Colonic mucosa (tissue), 4 donors: ENCODE measurements around the gene UBE2G2. TPM values are rescaled to one million over a fixed set of nuclear protein-coding genes. Genes with fewer than 3 reads are reported as not detected.

ENCODE experiments used
- DNase-seq: peaks from one replicate; pipeline ENCODE4 v3.0.0-alpha.2; 2020
- H3K27ac ChIP-seq: fragments of 200-600 bp; one replicate; pipeline ENCODE4 v1.8.0; 2021
- H3K27me3 ChIP-seq: fragments of 200-600 bp; one replicate; pipeline ENCODE4 v1.8.0; 2021
- H3K36me3 ChIP-seq: fragments of 200-600 bp; one replicate; pipeline ENCODE4 v1.8.0; 2021
- H3K4me1 ChIP-seq: fragments of 200-600 bp; one replicate; pipeline ENCODE4 v1.8.0; 2021; ENCODE audit warnings: mild to moderate bottlenecking
- H3K4me3 ChIP-seq: fragments of 200-600 bp; one replicate; pipeline ENCODE4 v1.8.0; 2021
- H3K9ac ChIP-seq, 2 donors: one replicate each; pipeline ENCODE4 v1.7.0; 2013; ENCODE audit warnings: control low read depth in 2 of 2, low read depth in 2 of 2, low read length in 2 of 2
- H3K9me3 ChIP-seq: fragments of 200-600 bp; one replicate; pipeline ENCODE4 v1.8.0; 2021
- intact Hi-C: fragments of 100-400 bp; cut with DNase I; formaldehyde crosslinking; loops from one replicate; pipeline ENCODE4 v1.14.1; 2022
- total RNA-seq, 2 donors: library from RNA; stranded (reverse); fragmentation: NEBNext Ultra II Directional in 1 of 2; extraction: Animal tissue kit (Norgen Biotek cat#: 25700) in 1 of 2; gene quantifications; one replicate each; pipeline ENCODE4 v1.2.1, GENCODE V29; 2021
- TF ChIP-seq, protein P1 (sequence below): fragments of 200-600 bp; IDR thresholded peaks from one replicate; pipeline ENCODE4 v1.8.0; 2022; ENCODE audit warnings: antibody characterized with exemption, mild to moderate bottlenecking
- donor health status: healthy.
- donor health status: DM: no; HTN: no; CAD: no.
- donor health status: DM: no; HTN: no; CAD: no.

The UBE2G2 gene
- total RNA-seq, 2 donors from 2014 or later, result 50.3 to 76.1 TPM

DNA sequence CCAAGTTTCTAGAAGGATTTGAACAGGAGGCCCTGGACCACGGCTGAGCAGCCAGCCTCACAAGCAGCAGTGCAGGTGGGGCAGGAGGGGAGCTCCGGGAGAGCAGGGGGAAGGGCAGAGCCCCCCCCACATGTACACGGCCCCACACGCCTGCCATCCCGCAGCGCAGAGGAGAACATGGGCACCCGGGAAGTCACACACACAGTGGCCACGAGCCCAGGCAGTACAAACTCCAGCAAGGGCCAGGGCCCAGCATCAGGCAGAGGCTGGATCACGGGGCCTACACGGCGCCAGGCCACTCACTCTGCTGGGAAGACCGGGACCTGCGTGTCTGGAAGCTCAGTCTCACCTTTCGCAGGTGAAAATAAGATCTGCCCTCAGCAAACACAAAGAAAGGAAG lies 11.0 kb upstream of the UBE2G2 start:
- TF ChIP-seq, protein P1, sequence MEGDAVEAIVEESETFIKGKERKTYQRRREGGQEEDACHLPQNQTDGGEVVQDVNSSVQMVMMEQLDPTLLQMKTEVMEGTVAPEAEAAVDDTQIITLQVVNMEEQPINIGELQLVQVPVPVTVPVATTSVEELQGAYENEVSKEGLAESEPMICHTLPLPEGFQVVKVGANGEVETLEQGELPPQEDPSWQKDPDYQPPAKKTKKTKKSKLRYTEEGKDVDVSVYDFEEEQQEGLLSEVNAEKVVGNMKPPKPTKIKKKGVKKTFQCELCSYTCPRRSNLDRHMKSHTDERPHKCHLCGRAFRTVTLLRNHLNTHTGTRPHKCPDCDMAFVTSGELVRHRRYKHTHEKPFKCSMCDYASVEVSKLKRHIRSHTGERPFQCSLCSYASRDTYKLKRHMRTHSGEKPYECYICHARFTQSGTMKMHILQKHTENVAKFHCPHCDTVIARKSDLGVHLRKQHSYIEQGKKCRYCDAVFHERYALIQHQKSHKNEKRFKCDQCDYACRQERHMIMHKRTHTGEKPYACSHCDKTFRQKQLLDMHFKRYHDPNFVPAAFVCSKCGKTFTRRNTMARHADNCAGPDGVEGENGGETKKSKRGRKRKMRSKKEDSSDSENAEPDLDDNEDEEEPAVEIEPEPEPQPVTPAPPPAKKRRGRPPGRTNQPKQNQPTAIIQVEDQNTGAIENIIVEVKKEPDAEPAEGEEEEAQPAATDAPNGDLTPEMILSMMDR, result no peak
- DNase-seq, result no peak
- no peaks in the 10 kb centered on the region for H3K9me3 ChIP-seq
- H3K9ac ChIP-seq, result no peak overlapping the region
- no peaks in the 10 kb centered on the region for H3K27me3 ChIP-seq
- H3K4me1 ChIP-seq, result no peaks in the 10 kb centered on the region
- H3K4me3 ChIP-seq, result no peak overlapping the region
- intact Hi-C loops, result no loop called here
- no peak overlapping the region for H3K27ac ChIP-seq
- H3K36me3 ChIP-seq, result no peaks in the 10 kb centered on the region

DNA sequence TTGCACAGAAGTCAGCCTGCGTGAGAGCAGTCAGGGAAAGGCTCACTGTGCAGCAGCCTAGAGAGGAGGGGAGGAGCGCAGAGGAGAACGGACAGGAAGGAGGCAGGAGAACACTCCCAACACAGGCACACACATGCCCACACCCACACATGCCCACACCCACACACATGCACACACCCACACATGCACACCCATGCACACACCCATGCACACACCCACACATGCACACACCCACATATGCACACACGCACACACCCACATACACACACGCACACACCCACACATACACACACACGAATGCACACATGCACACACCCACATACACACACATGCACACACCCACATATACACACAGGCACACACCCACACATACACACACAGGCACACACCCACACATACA lies 9.2 kb upstream of the UBE2G2 start:
- no peaks in the 10 kb centered on the region for H3K27me3 ChIP-seq
- H3K9ac ChIP-seq, result no peak overlapping the region
- H3K27ac ChIP-seq, result no peak overlapping the region
- intact Hi-C loops, result no loop called here
- no peaks in the 10 kb centered on the region for H3K36me3 ChIP-seq
- TF ChIP-seq, protein P1, result no peak
- no peaks in the 10 kb centered on the region for H3K9me3 ChIP-seq
- H3K4me3 ChIP-seq, result no peak overlapping the region
- DNase-seq, result no peak
- no peaks in the 10 kb centered on the region for H3K4me1 ChIP-seq

DNA sequence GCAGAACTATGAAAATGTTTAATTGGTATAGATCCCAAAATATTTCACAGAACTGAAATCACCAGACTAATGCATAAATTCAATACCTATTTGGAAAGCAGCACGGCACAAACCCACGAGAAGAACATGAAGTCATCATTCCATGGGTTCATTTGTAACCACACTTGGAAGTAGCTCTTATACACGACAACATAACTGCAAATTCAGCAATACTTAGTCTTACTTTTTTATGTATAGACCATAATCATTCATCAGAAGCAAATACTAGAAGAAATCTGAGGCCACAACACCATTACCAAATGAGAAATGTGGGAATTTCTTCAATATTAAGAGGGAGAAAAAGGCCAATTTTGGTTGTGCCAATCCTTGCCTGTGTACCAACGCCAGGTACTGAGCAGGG lies 4.2 kb upstream of the UBE2G2 start:
- no peak for DNase-seq
- TF ChIP-seq, protein P1, result no peak
- Histone ChIP-seq H3K4me1 (peaks cover 3% of the 10 kb centered on the region), H3K9me3 (no peaks in the 10 kb centered on the region), H3K9ac (no peak overlapping the region), H3K27me3 (no peaks in the 10 kb centered on the region), H3K27ac (no peak overlapping the region), H3K36me3 (no peaks in the 10 kb centered on the region), H3K4me3 (no peak overlapping the region)
- intact Hi-C loops, result loop anchor here (10.0 kb wide), 2 partner anchors 109 to 461 kb away; no protein-coding TSS in a partner anchor

DNA sequence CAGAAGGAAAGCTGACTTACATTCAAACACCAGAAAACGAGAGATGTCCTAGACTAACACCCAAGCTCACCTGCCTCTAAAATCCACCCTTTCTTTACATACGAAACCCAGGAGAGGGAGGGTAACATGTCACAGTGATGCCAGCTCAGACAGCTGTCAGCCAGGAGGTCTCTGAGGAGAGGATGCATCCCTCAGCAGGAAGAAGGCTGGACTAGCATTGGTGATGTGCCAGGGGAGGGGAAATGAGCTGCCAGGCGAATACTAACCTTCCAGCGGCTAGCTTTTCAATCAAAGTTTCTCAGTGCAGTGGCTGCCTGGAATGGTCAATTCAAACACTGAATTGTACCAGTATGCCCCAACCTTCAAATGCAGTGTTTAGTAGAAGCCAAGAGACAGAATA lies 3.6 kb upstream of the UBE2G2 start:
- Histone ChIP-seq H3K9ac (no peak overlapping the region), H3K27me3 (no peaks in the 10 kb centered on the region), H3K9me3 (no peaks in the 10 kb centered on the region), H3K36me3 (no peaks in the 10 kb centered on the region), H3K27ac (no peak overlapping the region), H3K4me1 (peaks cover 10% of the 10 kb centered on the region), H3K4me3 (no peak overlapping the region)
- no peak for DNase-seq
- intact Hi-C loops, result loop anchor here (10.0 kb wide), 2 partner anchors 110 to 460 kb away; no protein-coding TSS in a partner anchor
- TF ChIP-seq, protein P1, result no peak

DNA sequence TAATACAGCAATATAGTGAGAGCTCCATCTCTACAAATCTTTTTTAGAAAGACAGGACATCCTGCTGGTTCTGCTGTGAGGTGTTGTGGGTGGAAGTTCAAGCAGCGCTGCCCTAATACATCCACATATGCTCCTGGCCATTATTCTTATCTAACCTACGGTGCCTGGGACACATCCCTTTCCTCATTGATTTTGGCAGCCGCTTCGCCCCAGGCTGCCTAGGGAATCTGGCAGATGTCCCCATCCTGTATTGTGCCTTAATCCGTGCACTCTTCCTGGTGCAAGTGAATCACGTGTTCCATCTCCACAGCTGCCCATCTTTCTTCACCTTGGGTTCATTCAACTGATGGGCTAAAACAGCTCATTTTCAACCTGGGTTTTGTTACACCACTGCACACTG lies 3.1 kb upstream of the UBE2G2 start:
- Histone ChIP-seq H3K4me3 (no peak overlapping the region), H3K36me3 (no peaks in the 10 kb centered on the region), H3K27me3 (no peaks in the 10 kb centered on the region), H3K9me3 (no peaks in the 10 kb centered on the region), H3K4me1 (peaks cover 10% of the 10 kb centered on the region), H3K9ac (no peak overlapping the region), H3K27ac (no peak overlapping the region)
- TF ChIP-seq, protein P1, result no peak
- no peak for DNase-seq
- intact Hi-C loops, result loop anchor here (5.0 to 10.0 kb wide), 3 partner anchors 63 to 460 kb away; no protein-coding TSS in a partner anchor
